HG02678 (cell line): ENCODE results near the gene LIMA1.
"Not testable (repeated sequence)": the region's sequence is repeated elsewhere in the genome, so short reads cannot be mapped to it uniquely, and the experiment has no call there.

ENCODE experiments used
- ATAC-seq: cut with Tn5 transposase; IDR thresholded peaks from one replicate; pipeline ENCODE4 v1.9.1; 2021; ENCODE audit warnings: mild to moderate bottlenecking, moderate library complexity; ENCODE audit not compliant: unreplicated experiment

The LIMA1 gene

GRCh38 chr12:50151047-50151687 is 132.2 kb downstream of the LIMA1 start:
- no peak for ATAC-seq

GRCh38 chr12:50149311-50149710 is 134.0 kb downstream of the LIMA1 start:
- no peak for ATAC-seq

GRCh38 chr12:50148011-50148410 is 135.3 kb downstream of the LIMA1 start:
- not testable (repeated sequence) for ATAC-seq

- no peak for ATAC-seq
These were observed 136.0 kb downstream of the LIMA1 start for GRCh38 chr12:50147281-50147680.

GRCh38 chr12:50145439-50145838 is 137.9 kb downstream of the LIMA1 start:
- ATAC-seq, result no peak

- no peak for ATAC-seq
These were observed 140.3 kb downstream of the LIMA1 start for GRCh38 chr12:50142993-50143392.

- no peak for ATAC-seq
These were observed 150.7 kb downstream of the LIMA1 start for GRCh38 chr12:50132505-50133135.

GRCh38 chr12:50129290-50129689 is 154.0 kb downstream of the LIMA1 start:
- no peak for ATAC-seq

GRCh38 chr12:50127546-50127945 is 155.8 kb downstream of the LIMA1 start:
- no peak for ATAC-seq
